NCI-H128 (cell line): ENCODE data around the gene SP140.
"Not testable (repeated sequence)": the region's sequence is repeated elsewhere in the genome, so short reads cannot be mapped to it uniquely, and the experiment has no call there.

Experiments used
- DNase-seq: peaks from one replicate; lab custom pipeline; 2025; ENCODE audit not compliant: unreplicated experiment; lab: John Stamatoyannopoulos, UW

The SP140 gene

DNA sequence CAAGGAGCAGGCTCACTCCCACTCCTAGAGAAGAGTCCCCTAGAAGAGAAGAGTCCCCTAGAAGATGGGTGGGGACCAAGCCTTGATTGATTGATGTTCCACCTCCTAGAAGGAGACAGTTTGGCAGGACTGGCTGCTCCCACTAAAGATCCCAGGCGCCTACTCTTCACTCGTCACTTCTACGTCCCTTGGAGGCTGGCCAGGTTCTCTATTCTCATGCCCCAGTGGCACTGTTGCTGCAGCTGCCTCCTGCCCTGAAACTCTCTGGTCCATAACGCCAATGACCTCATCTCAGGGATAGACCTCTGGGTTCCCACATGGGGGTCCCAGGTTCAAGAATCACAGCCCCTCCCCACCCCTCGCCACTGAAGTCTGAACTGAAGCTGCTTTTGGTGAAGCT, 99.0 kb downstream of the SP140 start:
- DNase-seq: no peak

DNA sequence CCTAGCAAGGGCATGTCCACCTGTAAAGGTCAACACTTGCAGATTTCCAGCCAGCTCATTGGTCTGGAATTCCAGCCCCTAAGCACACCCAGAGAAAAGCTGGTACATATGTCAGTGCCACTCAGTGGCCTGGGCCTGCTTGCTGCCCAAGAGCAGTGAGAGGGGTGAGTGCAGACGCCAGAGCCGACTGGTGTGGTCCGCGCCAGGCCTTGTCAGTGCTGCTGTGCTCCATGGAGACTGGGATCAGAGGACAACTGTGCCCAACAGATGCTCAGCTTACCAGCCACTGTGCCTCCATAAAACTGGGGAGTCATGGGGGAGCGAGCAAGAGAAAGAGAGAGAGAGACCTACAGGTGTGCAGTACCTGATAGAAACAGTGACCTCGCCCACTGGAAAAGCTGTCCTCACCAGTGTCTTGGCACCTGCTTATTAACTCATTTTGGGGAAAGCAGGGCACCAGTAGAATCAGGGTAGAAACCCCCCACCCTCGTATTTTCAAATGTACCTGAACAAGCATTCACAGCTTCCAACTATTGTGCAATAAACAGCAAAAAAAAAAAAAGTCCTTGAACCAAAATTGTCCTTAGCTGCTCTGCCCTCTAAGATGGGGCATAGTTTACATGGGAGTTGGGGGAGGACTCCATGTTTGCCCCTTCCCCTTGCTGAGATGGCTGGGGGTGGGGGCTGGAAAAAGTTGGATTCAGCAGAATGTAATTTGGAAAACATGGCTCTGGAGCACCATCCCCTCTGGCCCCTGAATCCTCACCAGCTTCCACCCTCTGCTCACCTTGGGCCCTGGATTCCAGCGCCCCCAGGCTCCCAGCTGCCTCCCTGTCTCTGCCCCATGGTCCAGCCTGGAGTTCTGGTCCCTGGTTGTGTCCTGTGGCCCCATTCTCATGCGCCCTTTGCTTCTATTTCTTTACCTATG, 100.0 kb downstream of the SP140 start:
- DNase-seq: no peak

- DNase-seq: no peak
These were observed 101.2 kb downstream of the SP140 start, which contains the start of gene SP140L for GRCh38 chr2:230326453-230327417. TSS of gene SP140L (plus strand) at chr2:230327193. CDS start at chr2:230327270, 77 bp downstream.

DNA sequence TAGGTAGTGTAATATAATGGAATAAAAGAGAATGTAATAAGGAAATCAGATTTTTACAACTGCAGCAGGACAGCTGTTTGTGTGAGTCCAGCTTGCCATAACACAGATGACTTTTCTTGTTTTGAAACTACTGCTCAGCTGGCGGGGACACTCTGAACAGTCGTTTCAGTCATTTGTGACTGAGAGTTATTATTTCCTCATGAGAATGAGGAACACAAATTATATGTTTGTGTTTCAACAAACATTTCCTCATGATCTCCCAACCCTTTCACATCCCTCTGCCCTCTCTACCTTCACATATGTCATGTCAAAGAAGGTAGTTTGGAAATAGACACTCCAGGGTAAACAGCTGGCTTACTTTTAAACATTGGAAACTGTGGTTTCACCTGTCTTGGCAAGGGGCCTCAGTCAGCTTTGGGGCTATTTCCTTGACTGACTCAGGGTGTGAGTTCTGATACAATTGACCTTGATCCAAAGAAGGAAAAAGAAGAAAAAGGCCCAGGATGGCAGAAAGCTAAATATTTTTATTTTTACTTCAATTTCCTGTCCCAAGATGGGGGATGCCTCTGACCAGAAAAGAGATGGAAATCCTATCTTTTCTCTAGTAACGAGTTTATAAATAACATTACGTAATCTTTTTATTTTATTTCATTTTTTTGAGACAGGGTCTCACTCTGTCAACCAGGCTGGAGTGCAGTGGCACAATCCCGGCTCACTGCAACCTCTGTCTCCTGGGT, 102.0 kb downstream of the SP140 start:
- no peak for DNase-seq

DNA sequence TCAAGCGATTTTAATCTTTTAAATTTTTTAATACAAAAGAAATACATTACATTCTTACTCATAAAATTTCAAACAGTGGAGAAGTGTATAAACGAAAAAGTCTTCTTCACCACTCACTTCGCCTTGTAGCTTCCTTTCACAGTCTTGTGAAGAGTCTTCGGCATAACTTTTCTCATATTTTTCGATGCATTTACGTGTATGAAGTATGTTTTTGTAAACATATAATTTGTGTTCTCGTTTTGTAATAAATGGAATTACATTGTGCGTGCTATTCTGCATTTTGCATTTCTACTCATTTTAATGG, 102.6 kb downstream of the SP140 start:
- DNase-seq: no peak

DNA sequence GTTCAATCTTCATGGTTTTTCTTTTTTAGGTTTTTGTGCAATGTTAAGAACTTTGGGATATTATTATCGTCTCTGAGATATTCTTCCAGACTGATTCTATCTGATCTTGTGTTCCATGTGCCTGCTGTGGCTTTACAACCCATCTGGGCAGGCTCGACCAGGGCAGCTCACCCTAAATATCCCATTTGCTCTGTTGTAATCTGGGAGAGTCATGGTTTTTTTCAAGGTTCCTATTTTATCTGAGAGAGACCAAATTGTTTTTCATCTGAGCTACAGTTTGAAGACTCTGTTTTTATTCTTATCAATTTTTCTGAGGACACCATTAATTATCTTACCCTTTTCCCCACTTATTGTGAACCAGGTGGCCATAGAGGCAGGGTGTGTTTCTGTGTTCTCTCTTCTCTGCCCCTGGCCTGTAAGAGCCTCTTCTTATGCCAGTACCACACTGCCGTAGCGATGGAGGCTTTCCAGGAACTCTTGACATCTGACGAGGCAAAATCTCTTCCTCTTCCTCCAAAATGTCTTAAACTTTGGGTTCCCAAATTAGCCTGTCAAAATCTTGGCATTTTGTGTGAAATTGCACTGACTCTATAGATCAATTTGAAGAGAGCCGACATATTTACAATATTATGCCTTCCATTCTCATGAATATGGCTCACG, 104.5 kb downstream of the SP140 start:
- DNase-seq: no peak

DNA sequence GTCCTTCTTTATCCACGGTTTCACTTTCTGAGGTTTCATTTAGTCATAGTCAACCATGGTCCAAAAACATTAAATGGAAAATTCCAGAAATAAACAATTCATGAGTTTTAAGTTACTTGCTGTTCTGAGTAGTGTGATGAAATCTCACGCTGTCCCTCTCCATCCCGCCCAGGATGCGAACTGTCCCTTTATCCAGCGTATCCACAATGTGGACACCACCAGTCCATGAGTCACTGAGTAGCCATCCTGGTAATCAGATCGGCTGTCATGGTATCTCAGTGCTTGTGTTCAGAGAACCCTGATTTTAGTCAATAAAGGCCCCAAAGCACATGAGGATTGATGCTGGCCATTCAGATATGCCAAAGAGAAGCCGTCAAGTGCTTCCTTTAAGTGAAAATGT, 105.2 kb downstream of the SP140 start:
- DNase-seq: no peak

GRCh38 chr2:230335461-230335863, 109.9 kb downstream of the SP140 start:
- DNase-seq: no peak

DNA sequence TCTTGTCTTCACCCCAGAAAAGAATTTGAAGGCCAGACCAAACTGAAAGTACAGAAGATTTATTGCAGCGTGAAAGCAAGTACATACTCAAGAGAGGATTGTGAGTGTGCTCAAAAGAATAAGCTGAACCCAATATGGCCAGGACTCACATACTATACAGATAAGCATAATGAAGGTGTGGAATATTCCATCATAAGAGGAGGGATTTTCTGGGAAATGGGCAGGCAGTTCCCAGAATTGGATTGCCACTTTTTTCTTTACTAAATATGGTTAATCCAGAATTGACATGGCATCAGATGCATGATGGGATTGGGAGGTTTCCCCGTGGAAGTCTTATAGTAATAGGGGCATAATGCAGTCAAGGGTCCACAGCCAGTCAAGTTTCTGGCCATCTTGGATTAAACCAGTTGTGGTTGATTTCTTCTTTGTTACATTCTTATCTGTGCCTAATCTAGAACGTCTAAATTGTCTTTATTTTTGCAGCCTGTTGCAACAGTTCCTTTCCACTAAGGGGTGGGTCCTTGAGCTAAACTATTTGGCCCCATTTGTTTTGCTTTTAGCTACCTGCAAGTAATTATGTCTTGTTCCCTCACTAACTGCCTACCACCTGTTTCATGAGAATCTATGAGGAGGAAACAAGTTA, 110.4 kb downstream of the SP140 start:
- no peak for DNase-seq

GRCh38 chr2:230341936-230342528, 116.5 kb downstream of the SP140 start:
- not testable (repeated sequence) for DNase-seq

- not testable (repeated sequence) for DNase-seq
These were observed 117.6 kb downstream of the SP140 start for GRCh38 chr2:230343041-230343624.

GRCh38 chr2:230343747-230344146, 118.2 kb downstream of the SP140 start:
- DNase-seq: no peak

GRCh38 chr2:230346465-230346864, 120.9 kb downstream of the SP140 start:
- no peak for DNase-seq

DNA sequence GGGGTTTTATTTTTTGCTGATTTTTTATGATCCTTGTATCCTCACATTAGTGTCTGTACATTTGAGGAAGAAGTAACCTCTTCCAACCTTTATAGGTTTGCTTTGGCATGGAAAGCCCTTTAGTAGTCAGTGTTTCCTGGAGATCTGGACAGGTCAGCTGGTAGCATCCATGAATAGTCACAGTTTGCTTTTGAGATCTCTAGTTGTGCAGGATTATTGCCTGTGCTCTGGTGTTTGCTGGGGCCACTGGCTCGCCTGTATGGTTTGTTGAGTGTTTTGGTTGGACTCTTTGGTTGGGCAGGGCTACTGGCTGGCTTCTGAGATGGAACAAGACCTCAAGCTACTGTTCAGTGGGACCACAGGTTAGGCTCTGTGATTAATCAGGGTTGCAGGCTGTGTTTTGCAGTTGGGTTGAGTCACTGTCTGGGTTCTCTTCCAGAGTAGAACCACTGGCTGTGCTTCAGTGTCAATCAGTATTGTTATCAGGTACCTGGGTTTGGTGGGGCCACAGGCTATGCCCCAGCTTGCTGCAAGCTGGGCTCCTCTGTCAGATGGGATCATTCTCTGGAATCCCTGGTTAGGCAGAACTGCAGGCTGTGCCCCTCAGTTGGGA, 121.5 kb downstream of the SP140 start:
- DNase-seq: no peak

GRCh38 chr2:230347659-230348305, 122.2 kb downstream of the SP140 start:
- no peak for DNase-seq

DNA sequence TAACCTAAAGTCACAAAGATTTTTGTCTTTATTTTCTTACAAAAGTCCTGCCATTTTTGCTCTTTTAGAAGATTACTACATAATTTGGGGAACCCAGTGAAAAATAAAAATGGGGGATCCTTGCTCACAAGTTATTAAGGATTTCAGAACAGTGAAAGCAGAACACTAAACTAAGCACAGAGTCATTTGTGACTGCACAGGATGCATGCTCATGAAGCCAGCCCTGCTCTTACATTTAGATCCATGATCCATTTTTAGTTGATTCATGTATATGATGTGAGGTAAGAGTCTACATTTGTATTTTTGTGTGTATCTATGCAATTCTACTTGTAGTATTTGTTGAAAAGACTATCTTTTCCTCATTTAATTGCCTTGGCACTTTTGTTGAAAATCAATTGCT, 123.3 kb downstream of the SP140 start:
- no peak for DNase-seq

- DNase-seq: no peak
These were observed 130.5 kb downstream of the SP140 start for GRCh38 chr2:230356084-230356483.

- no peak for DNase-seq
These were observed 132.8 kb downstream of the SP140 start for GRCh38 chr2:230358305-230358704.
